ENCODE data around the gene NPIPB6. TPM values are rescaled to one million over a fixed set of nuclear protein-coding genes. Genes with fewer than 3 reads are reported as not detected.
"Not testable (repeated sequence)": the region's sequence is repeated elsewhere in the genome, so short reads cannot be mapped to it uniquely, and the experiment has no call there.

NPIPB6 gene
- total RNA-seq, 1 donor from 2014 or later = 3.0 TPM

DNA sequence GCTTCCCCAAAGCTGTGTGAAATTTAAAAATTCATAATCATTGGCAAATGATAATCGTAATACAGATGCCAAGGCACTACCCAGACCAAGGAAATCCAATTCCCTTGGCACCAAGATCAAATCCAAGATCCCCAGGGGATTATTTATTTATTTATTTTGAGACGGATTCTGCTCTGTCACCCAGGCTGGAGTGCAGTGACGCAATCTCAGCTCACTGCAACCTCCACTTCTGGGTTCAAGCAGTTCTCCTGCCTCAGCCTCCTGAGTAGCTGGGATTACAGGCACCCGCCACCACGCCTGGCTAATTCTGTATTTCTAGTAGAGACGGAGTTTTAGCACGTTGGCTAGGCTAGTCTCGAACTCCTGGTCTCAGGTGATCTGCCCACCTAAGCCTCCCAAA, 27.6 kb downstream of the NPIPB6 start:
- H3K4me1 Mint-ChIP-seq; H3K36me3 Mint-ChIP-seq (ENCODE audit: low read depth); H3K27ac Mint-ChIP-seq; H3K9me3 Mint-ChIP-seq; H3K27me3 Mint-ChIP-seq; H3K4me3 Mint-ChIP-seq; intact Hi-C loops (cut with micrococcal nuclease): not testable (repeated sequence)
- peak; percentile 39 for DNase-seq

DNA sequence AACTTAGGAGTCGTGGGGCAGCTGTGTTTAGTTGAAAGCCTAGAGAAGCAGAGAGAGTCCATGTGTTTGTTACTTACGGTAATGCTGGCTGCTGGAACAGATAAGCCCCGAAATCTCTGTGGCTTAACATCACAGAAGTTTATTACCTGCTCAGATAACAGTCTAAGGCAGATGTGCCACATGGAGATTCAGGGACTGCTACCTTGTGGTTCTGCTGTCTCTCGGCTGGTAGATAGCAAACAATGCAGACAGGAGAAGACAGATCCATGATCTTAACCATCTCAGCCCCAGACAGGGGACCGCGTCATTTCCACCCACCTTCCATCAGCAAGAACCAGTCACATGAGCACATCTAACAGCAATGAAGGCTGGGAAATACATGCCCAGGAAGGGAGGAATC, 30.7 kb downstream of the NPIPB6 start:
- H3K27me3 Mint-ChIP-seq; H3K36me3 Mint-ChIP-seq (ENCODE audit: low read depth); H3K4me1 Mint-ChIP-seq; H3K4me3 Mint-ChIP-seq; H3K9me3 Mint-ChIP-seq; intact Hi-C loops (cut with micrococcal nuclease); H3K27ac Mint-ChIP-seq: not testable (repeated sequence)
- DNase-seq = peak; percentile 25

DNA sequence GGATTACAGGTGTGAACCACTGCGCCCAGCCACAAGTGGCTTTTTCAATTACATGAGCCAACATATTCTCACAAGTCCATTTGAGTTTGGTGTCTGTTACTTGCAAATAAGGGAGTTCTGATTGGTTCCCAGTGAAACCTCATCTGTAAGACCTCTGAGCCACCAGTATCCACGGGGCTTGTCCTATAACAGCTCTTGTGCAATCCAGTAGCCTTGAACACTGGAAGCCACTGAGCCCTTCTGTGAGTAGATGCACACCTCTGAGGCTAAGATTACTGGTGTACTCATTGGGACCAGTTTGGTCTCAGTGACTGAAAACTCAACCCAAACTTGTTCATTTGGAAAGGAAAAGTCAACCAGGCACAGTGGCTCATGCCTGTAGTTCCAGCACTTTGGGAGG, 32.3 kb downstream of the NPIPB6 start:
- intact Hi-C loops (cut with micrococcal nuclease) = not testable (repeated sequence)

DNA sequence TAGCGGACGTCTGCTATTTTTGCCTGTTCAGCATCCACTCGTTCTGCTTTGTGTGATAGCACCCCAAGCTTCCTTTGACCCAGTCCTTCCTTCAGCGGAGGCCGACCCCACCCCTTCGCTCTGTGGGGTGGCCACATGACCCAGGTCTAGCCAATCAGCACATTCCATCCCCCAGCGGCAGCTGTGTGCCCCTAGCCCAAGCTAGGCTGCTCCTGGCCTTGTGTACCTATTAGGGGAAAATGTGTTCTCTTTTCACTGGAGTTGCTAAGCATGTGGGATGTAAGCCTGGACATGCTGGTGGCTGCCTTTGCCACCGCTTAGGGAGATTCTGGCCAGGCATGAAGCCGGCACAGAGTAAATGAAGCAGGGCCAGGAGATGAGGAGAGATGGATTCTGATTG, 33.1 kb downstream of the NPIPB6 start:
- intact Hi-C loops (cut with micrococcal nuclease); H3K36me3 Mint-ChIP-seq (ENCODE audit: low read depth); H3K9me3 Mint-ChIP-seq; H3K27ac Mint-ChIP-seq; H3K4me3 Mint-ChIP-seq; H3K4me1 Mint-ChIP-seq; H3K27me3 Mint-ChIP-seq: not testable (repeated sequence)
- peak; percentile 72 for DNase-seq

More for the DNA sequence above, 32.3 kb downstream of the NPIPB6 start:
- H3K9me3 Mint-ChIP-seq; H3K4me1 Mint-ChIP-seq; H3K36me3 Mint-ChIP-seq (ENCODE audit: low read depth); H3K27me3 Mint-ChIP-seq; H3K27ac Mint-ChIP-seq; H3K4me3 Mint-ChIP-seq: not testable (repeated sequence)
- peak; percentile 36 for DNase-seq

DNA sequence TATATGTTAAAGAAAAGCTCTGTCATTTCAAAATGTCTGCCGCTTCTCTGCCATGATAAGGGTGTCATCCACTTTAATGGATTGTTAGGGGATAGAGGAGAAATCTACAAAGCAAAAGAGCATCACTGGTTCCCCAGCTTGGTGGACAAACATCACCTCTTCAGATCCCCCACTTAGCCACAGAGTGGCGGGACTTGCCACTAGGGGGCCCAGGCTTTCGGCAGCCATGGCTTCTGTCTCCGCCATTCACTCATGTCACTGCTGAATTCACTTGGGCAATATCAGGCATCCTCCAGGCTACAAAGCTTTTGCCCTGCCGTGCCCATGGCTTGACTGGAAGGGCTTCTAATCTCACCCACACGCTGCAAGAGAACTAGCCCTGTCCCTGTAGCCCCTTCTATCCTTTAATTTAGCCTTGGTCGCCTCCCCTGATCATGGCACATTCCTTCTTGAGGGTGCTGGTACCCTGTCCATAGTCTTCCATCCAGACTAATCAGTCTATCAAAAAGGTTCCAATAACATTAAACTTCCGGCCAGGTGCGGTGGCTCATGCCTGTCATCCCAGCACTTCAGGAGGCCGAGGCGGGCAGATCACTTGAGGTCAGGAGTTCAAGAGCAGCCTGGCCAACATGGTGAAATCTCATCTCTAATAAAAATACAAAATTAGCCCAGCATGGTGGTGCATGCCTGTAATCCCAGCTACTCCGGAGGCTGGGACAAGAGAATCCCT, 36.3 kb downstream of the NPIPB6 start:
- peak; percentile 90 for DNase-seq
- Mint-ChIP-seq H3K36me3 (ENCODE audit: low read depth) (no peaks in the 10 kb centered on the region), H3K27me3 (no peaks in the 10 kb centered on the region), H3K9me3 (no peaks in the 10 kb centered on the region), H3K4me1 (peaks cover 6% of the 10 kb centered on the region), H3K27ac (no peak overlapping the region), H3K4me3 (no peak overlapping the region)
- intact Hi-C loops (cut with micrococcal nuclease) = no loop called here

DNA sequence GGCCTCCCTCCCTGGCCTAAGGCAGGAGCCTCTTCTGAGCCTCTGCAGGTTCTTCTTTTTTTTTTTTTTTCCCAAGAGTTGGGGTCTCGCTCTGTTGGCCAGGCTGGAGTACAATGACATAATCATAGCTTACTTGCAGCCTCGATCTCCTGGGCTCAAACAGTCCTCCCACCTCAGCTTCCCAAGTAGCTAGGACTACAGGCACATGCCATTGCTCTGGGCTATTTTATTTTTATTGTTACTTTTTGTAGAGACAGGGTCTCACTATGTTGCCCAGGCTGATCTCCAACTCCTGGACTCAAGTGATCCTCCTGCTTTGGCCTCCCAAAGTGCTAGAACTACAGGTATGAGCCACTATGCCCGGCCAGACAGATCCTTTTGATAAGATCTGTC, 38.4 kb downstream of the NPIPB6 start:
- Mint-ChIP-seq H3K9me3 (no peaks in the 10 kb centered on the region), H3K36me3 (ENCODE audit: low read depth) (no peaks in the 10 kb centered on the region), H3K27me3 (no peaks in the 10 kb centered on the region), H3K4me1 (peaks cover 6% of the 10 kb centered on the region), H3K27ac (no peak overlapping the region), H3K4me3 (no peak overlapping the region)
- intact Hi-C loops (cut with micrococcal nuclease) = no loop called here
- peak; percentile 47 for DNase-seq

DNA sequence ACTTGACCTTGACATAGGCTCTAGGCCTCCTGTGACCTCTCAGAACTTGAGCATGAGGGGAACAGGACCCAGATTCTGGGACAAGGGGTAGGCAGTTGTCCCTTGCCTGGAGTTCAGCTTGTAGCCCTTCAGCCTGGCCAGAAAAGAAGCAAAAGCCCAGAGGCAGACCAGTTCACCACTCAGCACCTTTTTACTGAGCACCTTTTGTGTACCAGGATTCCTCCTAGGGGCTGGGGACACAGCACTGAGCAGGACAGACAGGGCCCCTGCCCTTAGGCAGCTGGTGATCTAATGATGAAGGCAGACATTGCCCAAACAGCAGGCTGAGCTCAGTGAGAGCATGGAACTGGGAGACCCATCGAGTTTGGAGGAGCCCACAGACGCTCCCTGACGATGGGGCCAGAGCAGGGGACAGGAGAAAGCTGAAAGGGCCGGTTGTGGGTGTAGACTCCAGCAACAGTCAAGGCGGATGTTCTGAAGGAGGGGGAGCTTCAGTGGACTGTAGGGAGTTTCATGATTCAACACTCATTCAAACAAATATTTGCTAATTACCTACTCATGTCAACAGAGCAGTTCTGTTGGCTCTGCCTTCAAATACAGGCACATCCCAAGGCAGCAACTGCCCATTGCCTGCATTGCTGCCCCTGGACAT, 38.9 kb downstream of the NPIPB6 start:
- intact Hi-C loops (cut with micrococcal nuclease) = no loop called here
- Mint-ChIP-seq H3K4me1 (peaks cover 6% of the 10 kb centered on the region), H3K27me3 (no peaks in the 10 kb centered on the region), H3K4me3 (no peak overlapping the region), H3K9me3 (no peaks in the 10 kb centered on the region), H3K36me3 (ENCODE audit: low read depth) (no peaks in the 10 kb centered on the region), H3K27ac (no peak overlapping the region)
- peak; percentile 54 for DNase-seq

DNA sequence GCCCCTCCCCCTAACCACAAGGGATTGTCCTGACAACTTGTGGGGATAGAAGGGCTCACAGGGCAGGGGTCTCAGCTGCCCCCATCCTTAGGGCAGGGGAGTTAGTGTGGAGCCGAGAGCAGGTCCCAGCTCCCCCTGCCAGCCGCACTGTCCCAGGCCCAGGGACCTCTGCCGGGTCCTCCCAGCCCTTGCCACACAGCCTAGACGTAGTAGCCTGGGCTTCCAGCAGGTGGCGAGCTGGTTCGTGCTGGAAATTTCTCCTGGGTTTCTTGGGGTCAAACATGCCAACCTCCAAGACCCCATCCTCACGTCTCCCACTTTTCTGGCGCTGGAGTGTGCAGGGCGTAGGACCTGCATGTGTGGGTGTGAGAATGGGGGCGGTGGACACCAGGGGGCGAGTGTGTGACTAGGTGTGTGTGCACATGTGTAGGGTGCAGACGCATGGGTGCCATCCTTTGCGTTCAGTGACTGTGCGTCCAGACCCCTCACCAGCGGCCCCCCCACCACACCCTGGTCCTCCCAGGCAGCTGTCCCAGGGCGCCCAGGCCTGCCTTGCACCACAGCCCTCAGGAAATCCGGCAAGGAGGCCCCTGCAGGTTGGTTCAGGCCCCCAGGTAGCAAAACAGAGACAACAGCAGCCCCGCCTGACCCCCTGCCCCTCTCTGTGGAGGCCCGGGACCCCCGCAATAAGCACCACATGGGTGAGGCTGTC, 41.5 kb downstream of the NPIPB6 start:
- Mint-ChIP-seq H3K4me3 (no peak overlapping the region), H3K27ac (no peak overlapping the region), H3K36me3 (ENCODE audit: low read depth) (no peaks in the 10 kb centered on the region), H3K27me3 (no peaks in the 10 kb centered on the region), H3K4me1 (peaks cover 5% of the 10 kb centered on the region), H3K9me3 (no peaks in the 10 kb centered on the region)
- DNase-seq = peak; percentile 87
- intact Hi-C loops (cut with micrococcal nuclease) = no loop called here

DNA sequence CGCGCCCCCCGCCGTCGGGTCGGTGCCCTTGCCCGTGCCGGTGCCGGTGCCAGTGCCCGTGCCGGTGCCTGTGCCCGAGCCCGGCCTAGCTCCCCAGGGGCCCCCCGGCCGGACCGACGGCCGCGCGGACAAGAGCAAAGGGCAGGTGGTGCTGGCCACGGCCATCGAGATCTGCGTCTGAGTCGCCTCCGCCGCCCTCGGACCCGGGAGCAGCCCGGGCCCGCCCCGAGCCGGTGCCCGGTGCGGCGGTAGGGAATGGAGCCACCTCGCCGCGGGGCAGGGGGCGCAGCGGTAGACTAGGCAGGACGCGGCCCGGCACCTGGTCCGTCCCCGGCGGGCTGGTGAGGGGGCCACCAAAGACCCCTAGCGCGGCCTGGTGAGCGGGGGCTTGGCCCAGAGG, 42.6 kb downstream of the NPIPB6 start:
- H3K4me1 Mint-ChIP-seq = peaks cover 4% of the 10 kb centered on the region
- no peaks in the 10 kb centered on the region for H3K27me3 Mint-ChIP-seq
- no peaks in the 10 kb centered on the region for H3K36me3 Mint-ChIP-seq (ENCODE audit: low read depth)
- intact Hi-C loops (cut with micrococcal nuclease) = no loop called here
- no peaks in the 10 kb centered on the region for H3K9me3 Mint-ChIP-seq
- H3K4me3 Mint-ChIP-seq = no peak overlapping the region
- no peak overlapping the region for H3K27ac Mint-ChIP-seq
- DNase-seq = no peak

DNA sequence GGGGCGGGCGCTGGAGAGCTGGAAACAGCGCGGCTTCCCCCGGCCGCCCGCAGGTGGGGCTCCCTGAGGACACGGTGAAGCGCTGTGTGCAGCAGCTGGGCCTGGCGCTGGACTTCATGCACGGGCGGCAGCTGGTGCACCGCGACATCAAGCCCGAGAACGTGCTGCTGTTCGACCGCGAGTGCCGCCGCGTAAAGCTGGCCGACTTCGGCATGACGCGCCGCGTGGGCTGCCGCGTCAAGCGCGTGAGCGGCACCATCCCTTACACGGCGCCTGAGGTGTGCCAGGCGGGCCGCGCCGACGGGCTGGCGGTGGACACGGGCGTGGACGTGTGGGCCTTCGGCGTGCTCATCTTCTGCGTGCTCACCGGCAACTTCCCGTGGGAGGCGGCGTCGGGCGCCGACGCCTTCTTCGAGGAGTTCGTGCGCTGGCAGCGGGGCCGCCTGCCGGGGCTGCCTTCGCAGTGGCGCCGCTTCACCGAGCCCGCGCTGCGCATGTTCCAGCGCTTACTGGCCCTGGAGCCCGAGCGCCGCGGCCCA, 43.2 kb downstream of the NPIPB6 start:
- H3K27me3 Mint-ChIP-seq = no peaks in the 10 kb centered on the region
- DNase-seq = no peak

DNA sequence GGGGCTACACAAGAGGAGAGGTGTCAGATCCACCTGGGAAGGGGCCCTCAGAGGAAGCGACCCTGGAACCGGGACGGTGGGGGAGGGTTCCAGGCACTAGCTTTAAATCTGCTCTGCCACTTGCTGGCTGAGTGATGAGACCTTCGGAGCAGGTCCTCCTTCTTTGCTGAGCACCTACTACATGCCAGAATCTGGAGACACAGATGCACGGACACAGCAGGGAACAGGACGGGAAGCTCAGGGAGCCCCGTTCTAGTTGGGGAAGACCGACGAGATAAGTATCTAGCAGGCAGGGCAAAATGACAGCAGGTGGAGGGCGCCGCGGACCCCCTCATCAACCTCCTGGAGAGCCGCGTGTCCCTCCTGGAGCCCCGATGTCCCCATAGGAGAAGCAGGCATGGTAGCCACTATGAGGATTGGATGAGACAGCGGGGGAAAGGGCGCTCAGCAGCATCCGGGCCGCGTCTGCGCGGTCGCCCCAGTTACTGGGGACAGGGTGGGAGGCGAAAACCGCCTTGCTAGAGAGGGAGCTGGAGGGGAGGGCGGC, 43.8 kb downstream of the NPIPB6 start:
- Mint-ChIP-seq H3K9me3 (no peaks in the 10 kb centered on the region), H3K27ac (no peak overlapping the region), H3K4me1 (peaks cover 4% of the 10 kb centered on the region), H3K27me3 (no peaks in the 10 kb centered on the region), H3K4me3 (no peak overlapping the region), H3K36me3 (ENCODE audit: low read depth) (no peaks in the 10 kb centered on the region)
- intact Hi-C loops (cut with micrococcal nuclease) = no loop called here
- DNase-seq = no peak

More for the DNA sequence above, 43.2 kb downstream of the NPIPB6 start:
- no peak overlapping the region for H3K27ac Mint-ChIP-seq
- H3K4me1 Mint-ChIP-seq = peaks cover 4% of the 10 kb centered on the region
- H3K4me3 Mint-ChIP-seq = no peak overlapping the region
- no peaks in the 10 kb centered on the region for H3K9me3 Mint-ChIP-seq
- intact Hi-C loops (cut with micrococcal nuclease) = no loop called here
- no peaks in the 10 kb centered on the region for H3K36me3 Mint-ChIP-seq (ENCODE audit: low read depth)

DNA sequence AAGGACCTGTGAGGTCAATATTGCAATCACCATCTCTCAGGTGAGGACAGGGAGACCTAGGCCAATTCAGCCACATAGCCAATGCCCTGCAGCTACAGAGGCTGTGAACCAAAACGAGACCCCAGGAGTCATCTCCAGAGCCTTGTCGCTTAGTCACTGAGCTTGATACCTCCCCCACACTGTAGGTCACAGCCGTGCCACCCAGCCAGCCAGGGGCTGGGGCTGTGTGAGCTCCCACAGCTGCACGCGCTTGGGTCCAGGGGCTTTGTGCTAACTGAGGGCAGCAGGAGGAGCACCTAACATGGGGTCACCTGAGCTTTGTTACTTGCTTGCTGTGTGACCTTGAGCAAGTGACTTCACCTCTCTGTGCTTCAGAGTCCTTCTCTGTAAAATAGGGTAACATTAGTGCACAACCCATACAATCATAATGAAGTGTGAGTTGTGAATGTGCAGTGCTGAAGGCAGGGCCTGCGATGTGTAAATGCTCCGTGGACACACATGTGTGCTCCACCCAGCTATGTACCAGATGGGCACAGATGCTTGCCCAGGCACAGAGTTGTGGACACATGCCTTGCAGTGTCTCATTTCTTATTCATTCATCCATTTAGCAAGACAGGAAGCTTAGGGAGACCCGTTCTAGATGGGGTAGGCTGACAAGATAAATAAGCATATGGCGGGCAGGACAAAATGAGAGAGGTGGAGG, 45.1 kb downstream of the NPIPB6 start:
- no peak for DNase-seq
- Mint-ChIP-seq H3K4me1 (peaks cover 4% of the 10 kb centered on the region), H3K27ac (no peak overlapping the region), H3K9me3 (no peaks in the 10 kb centered on the region), H3K4me3 (no peak overlapping the region), H3K27me3 (no peaks in the 10 kb centered on the region), H3K36me3 (ENCODE audit: low read depth) (no peaks in the 10 kb centered on the region)
- intact Hi-C loops (cut with micrococcal nuclease) = no loop called here

DNA sequence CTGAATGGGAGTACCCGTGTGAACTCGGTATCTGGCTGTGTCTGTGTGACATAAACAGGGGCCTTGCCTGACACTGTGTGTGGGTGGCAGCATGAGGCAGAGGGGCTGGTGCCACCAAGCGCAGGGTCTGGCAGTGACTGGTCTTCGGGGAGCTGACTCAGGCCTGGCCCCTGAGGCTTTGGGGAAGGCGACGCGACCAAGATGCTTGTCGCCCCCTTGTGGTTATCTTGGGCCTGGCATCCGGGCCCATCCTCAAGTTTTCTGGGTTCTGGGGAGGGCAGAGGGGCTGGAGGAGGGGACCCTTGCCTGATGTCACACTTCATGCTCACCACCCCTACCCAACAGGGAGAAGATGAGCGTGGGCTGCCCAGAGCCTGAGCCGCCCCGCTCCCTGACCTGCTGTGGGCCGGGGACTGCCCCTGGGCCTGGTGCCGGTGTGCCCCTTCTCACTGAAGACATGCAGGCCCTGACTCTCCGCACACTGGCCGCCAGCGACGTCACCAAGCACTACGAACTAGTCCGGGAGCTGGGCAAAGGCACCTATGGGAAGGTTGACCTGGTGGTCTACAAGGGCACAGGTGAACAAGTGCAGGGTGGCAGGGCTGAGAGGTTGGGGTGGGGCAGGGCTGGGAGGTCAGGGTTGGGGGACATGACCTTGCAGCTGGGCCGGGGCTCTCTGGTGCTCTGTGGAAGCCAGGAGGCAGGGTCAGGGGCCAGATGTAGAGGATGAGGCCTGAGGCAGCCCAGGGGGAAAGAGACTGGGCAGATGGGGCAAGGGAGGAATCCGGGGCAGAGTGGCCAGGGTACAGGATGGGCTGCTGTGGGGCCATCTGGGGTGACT, 46.0 kb downstream of the NPIPB6 start:
- Mint-ChIP-seq H3K4me1 (peaks cover 6% of the 10 kb centered on the region), H3K4me3 (no peak overlapping the region), H3K9me3 (no peaks in the 10 kb centered on the region), H3K36me3 (ENCODE audit: low read depth) (peaks cover 2% of the 10 kb centered on the region), H3K27me3 (no peaks in the 10 kb centered on the region), H3K27ac (peak overlapping the region; percentile 48)
- intact Hi-C loops (cut with micrococcal nuclease) = loop anchor here (1.0 kb wide), 1 partner anchor 40 kb away; no protein-coding TSS in a partner anchor
- DNase-seq = peak; percentile 92

Data from activated CD4-positive, alpha-beta T cell treated with anti-CD3 and anti-CD28 coated beads, Interleukin-2, amount 10 ng/mL, durations not matched to agents 24 days and 14 days (primary cell).